ENCODE data around the gene FBXW8. TPM values are rescaled to one million over a fixed set of nuclear protein-coding genes. Genes with fewer than 3 reads are reported as not detected.

The FBXW8 gene
- total RNA-seq, 2 experiments from 2014 or later = 7.0 to 8.5 TPM

- TF ChIP-seq CTCF (IDR thresholded peaks at IDR 0.05) = no peak
- ChIA-PET POLR2A (no interaction called here), CTCF (no interaction called here)
- Mint-ChIP-seq H3K36me3 (ENCODE audit: low read depth) (peaks cover 6% of the 10 kb centered on the region), H3K27ac (no peak overlapping the region), H3K9me3 (no peaks in the 10 kb centered on the region), H3K4me1 (ENCODE audit: low read depth) (peaks cover 9% of the 10 kb centered on the region), H3K27me3 (no peaks in the 10 kb centered on the region), H3K4me3 (no peak overlapping the region)
- DNase-seq = no peak
- no peak for ATAC-seq
- intact Hi-C loops (cut with micrococcal nuclease) = no loop called here
These were observed 170.0 kb downstream of the FBXW8 start for GRCh38 chr12:117080661-117081144.

Other genes starting within 250 kb of the FBXW8 start
- gene SPRING1, start 172.9 kb upstream of the FBXW8 start, total RNA-seq = 10 to 100 TPM; 16.0 to 17.2 TPM
- gene RNFT2, start 172.6 kb upstream of the FBXW8 start, total RNA-seq = 10 to 100 TPM; 10.7 to 11.6 TPM
- not detected for gene HRK, start 29.5 kb upstream of the FBXW8 start, total RNA-seq
- 10 to 100 TPM; 41.7 to 46.8 TPM for gene TESC, start 188.5 kb downstream of the FBXW8 start, total RNA-seq